ENCODE measurements around the gene ADCY3.
A peak's percentile ranks its signal among the peaks of the same experiment; 100 is the strongest.

Gene ADCY3

DNA sequence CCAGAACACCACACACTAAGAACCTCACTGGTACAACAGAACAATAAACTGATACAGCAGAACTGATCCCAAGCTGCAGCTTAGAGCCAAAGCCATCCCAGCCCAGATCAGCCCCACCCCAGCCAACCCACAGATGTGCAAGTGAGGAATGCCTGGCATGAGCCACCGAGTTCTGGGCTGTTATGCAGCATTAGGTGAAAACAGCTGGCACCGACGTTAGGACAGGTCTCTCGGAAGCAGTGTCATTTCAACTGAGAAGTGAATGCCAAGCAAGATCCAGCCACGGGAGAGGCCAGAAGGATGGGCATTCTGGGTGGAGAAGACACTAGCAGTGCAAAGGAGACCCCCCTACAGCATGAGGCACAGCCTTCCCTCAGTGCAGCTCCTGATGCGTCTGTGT, 38.9 kb downstream of the ADCY3 start:
- no peak overlapping the region for H3K4me3 ChIP-seq (ENCODE audit: low read length)
- DNase-seq (ENCODE audit: low read depth) = peak; percentile 13
- TF ChIP-seq, protein P1, sequence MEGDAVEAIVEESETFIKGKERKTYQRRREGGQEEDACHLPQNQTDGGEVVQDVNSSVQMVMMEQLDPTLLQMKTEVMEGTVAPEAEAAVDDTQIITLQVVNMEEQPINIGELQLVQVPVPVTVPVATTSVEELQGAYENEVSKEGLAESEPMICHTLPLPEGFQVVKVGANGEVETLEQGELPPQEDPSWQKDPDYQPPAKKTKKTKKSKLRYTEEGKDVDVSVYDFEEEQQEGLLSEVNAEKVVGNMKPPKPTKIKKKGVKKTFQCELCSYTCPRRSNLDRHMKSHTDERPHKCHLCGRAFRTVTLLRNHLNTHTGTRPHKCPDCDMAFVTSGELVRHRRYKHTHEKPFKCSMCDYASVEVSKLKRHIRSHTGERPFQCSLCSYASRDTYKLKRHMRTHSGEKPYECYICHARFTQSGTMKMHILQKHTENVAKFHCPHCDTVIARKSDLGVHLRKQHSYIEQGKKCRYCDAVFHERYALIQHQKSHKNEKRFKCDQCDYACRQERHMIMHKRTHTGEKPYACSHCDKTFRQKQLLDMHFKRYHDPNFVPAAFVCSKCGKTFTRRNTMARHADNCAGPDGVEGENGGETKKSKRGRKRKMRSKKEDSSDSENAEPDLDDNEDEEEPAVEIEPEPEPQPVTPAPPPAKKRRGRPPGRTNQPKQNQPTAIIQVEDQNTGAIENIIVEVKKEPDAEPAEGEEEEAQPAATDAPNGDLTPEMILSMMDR (conservative IDR thresholded peaks at IDR 0.05; ENCODE audit: low read length) = no peak

DNA sequence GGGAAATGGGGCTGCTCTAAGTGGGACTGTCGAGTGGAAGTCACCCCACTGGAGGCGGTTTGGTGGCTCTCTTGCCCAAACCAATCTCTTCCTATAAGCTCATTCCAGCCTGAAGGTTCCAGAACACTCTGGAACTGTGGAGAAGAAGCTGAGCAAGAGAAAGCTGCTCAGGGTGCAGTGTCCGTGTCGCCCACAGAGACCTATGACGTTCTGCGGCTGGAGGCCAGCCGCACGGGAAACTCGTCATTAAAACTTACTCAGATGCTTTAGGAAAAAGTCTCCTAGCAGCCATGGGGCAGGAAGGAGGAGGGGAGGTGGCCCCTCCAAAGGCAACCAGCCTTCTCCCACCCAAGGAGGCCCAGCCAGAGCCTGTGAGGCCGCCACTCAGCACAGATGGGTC, 41.7 kb downstream of the ADCY3 start:
- TF ChIP-seq, protein P1 (conservative IDR thresholded peaks at IDR 0.05; ENCODE audit: low read length) = no peak
- H3K4me3 ChIP-seq (ENCODE audit: low read length) = no peak overlapping the region
- no peak for DNase-seq (ENCODE audit: low read depth)

DNA sequence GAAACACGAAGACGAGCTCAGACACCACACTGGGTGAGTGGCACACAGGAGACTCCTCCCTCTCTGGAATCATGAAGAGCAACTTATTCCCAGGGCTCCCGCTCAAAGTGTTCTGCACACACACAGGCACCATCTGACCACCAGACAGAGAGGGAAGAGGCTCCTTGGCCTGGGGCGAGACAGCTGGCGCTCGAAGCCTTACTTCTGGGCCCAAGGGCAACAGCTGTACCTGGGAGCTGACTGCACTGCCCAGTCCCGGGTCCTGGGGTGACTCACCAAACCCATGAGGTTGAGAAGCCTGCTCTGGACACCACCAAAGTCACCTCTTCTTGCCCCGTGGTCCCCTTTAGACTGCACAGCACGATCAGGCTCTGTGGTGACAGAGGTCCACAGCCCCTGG, 42.4 kb downstream of the ADCY3 start:
- no peak for DNase-seq (ENCODE audit: low read depth)
- TF ChIP-seq, protein P1 (conservative IDR thresholded peaks at IDR 0.05; ENCODE audit: low read length) = no peak
- H3K4me3 ChIP-seq (ENCODE audit: low read length) = no peak overlapping the region

DNA sequence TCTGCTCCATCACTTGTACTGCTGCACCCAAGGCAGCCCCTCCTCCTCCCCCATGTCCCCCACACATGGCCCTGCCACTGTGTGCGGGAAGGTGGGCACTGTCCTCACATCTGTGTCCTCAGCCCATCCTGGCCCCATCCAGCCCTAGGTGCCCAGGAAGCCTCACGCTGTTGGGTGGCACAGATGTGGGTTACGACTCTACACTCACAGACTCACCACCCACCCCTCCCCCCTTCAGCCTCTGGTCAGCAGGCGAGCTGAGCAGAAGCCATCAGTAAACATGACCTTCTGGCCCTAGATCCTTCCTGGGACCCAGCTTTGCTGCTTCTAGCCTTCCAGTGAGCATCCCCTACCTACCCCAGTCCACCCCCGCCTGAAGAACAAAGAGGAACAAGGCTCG, 43.0 kb downstream of the ADCY3 start:
- H3K4me3 ChIP-seq (ENCODE audit: low read length) = no peak overlapping the region
- DNase-seq (ENCODE audit: low read depth) = no peak
- TF ChIP-seq, protein P1 (conservative IDR thresholded peaks at IDR 0.05; ENCODE audit: low read length) = no peak

DNA sequence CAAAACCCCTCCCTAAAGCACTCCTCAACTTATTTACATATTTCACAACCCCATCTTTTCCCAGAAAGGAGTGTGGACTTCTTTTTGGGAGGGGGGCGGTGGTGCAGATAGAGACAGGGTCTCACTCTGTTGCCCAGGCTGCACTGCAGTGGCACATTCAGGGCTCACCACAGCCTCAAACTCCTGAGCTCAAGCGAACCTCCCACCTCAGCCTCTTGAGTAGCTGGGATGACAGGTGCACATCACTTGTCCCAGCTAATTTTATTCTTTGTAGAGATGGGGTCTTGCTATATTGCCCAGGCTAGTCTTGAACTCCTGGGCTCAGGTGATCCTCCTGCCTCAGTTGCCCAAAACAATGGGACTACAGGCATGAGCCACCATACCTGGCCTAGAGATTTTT, 44.1 kb downstream of the ADCY3 start:
- no peak overlapping the region for H3K4me3 ChIP-seq (ENCODE audit: low read length)
- DNase-seq (ENCODE audit: low read depth) = no peak
- TF ChIP-seq, protein P1 (conservative IDR thresholded peaks at IDR 0.05; ENCODE audit: low read length) = no peak

DNA sequence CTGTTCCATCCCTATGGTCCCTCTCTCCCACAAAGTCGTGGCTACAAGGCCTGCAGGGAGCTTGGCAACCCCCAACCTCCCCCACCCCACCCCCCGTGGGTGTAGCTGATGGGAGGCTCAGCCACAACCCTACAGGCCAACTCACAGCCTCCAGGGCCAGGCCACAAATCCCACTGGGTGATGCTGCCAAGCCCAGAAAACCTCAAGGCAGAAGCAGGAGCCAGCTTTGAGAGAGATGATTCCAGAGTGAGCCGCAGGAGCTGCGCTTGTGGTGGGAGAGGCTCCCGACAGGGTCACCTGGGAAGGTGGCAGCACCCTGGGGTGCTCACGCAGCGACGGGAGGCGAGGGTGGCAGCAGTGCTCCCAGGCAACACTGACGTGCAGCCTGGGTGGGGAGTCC, 44.8 kb downstream of the ADCY3 start:
- TF ChIP-seq, protein P1 (conservative IDR thresholded peaks at IDR 0.05; ENCODE audit: low read length) = no peak

DNA sequence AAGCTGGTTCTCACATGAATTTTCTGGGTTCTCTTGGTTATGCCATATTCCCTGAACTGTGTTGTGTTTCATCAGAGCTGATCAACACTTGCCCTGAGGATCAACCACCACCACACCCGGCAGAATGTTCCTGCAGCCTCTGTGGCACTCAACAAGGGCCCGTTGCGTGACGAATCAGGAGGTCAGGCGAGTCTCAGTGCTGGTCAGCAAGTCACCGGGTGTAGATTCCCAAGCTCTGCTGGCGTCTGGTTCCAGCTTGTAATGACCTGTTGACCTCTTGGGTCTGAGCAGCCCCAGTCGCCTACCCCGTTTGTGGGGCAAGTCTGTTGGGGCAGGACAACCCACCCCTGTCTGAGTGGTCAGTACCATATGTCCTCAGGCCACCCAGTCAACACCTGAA, 46.0 kb downstream of the ADCY3 start:
- TF ChIP-seq, protein P1 (conservative IDR thresholded peaks at IDR 0.05; ENCODE audit: low read length) = no peak
- no peak for DNase-seq (ENCODE audit: low read depth)
- H3K4me3 ChIP-seq (ENCODE audit: low read length) = no peak overlapping the region

More for the DNA sequence above, 44.8 kb downstream of the ADCY3 start:
- peak; percentile 61 for DNase-seq (ENCODE audit: low read depth)
- H3K4me3 ChIP-seq (ENCODE audit: low read length) = no peak overlapping the region
